Rectal smooth muscle tissue (tissue), 1 donor: ENCODE results near the gene ZBTB20.

Source experiments
- H3K27ac ChIP-seq: one replicate; pipeline ENCODE4 v1.7.0; 2013; ENCODE audit warnings: low read depth, low read length, inconsistent platforms
- H3K27me3 ChIP-seq: one replicate; pipeline ENCODE4 v1.7.0; 2013; ENCODE audit warnings: low read length; ENCODE audit not compliant: control insufficient read depth, insufficient read depth
- H3K36me3 ChIP-seq: one replicate; pipeline ENCODE4 v1.7.0; 2013; ENCODE audit warnings: low read length; ENCODE audit not compliant: control insufficient read depth, insufficient read depth
- H3K4me1 ChIP-seq: one replicate; pipeline ENCODE4 v1.7.0; 2013; ENCODE audit warnings: low read length; ENCODE audit not compliant: control insufficient read depth, insufficient read depth
- H3K4me3 ChIP-seq: one replicate; pipeline ENCODE4 v1.7.0; 2013; ENCODE audit warnings: low read length
- H3K9ac ChIP-seq: one replicate; pipeline ENCODE4 v1.7.0; 2013; ENCODE audit warnings: low read length

The ZBTB20 gene

GRCh38 chr3:114469070-114469469, 678.0 kb downstream of the ZBTB20 start:
- Histone ChIP-seq H3K9ac (no peak overlapping the region), H3K27me3 (no peaks in the 10 kb centered on the region), H3K4me1 (no peaks in the 10 kb centered on the region), H3K36me3 (no peaks in the 10 kb centered on the region), H3K27ac (no peak overlapping the region), H3K4me3 (no peak overlapping the region)

- H3K4me1 ChIP-seq: no peaks in the 10 kb centered on the region
- no peaks in the 10 kb centered on the region for H3K27me3 ChIP-seq
- no peak overlapping the region for H3K9ac ChIP-seq
- no peak overlapping the region for H3K4me3 ChIP-seq
- no peaks in the 10 kb centered on the region for H3K36me3 ChIP-seq
- H3K27ac ChIP-seq: no peak overlapping the region
Observed at GRCh38 chr3:114466816-114467215, 680.3 kb downstream of the ZBTB20 start.

- H3K27ac ChIP-seq: no peak overlapping the region
- no peak overlapping the region for H3K9ac ChIP-seq
- no peaks in the 10 kb centered on the region for H3K36me3 ChIP-seq
- H3K27me3 ChIP-seq: no peaks in the 10 kb centered on the region
- no peaks in the 10 kb centered on the region for H3K4me1 ChIP-seq
- no peak overlapping the region for H3K4me3 ChIP-seq
Observed at GRCh38 chr3:114466251-114466650, 680.8 kb downstream of the ZBTB20 start.

GRCh38 chr3:114464548-114464947, 682.5 kb downstream of the ZBTB20 start:
- Histone ChIP-seq H3K27me3 (no peaks in the 10 kb centered on the region), H3K27ac (no peak overlapping the region), H3K36me3 (no peaks in the 10 kb centered on the region), H3K9ac (no peak overlapping the region), H3K4me3 (no peak overlapping the region), H3K4me1 (no peaks in the 10 kb centered on the region)

GRCh38 chr3:114462750-114463149, 684.3 kb downstream of the ZBTB20 start:
- Histone ChIP-seq H3K36me3 (no peaks in the 10 kb centered on the region), H3K27ac (no peak overlapping the region), H3K4me1 (no peaks in the 10 kb centered on the region), H3K27me3 (no peaks in the 10 kb centered on the region), H3K9ac (no peak overlapping the region), H3K4me3 (no peak overlapping the region)

GRCh38 chr3:114460459-114460858, 686.6 kb downstream of the ZBTB20 start:
- Histone ChIP-seq H3K27me3 (no peaks in the 10 kb centered on the region), H3K4me1 (no peaks in the 10 kb centered on the region), H3K9ac (no peak overlapping the region), H3K4me3 (no peak overlapping the region), H3K27ac (no peak overlapping the region), H3K36me3 (no peaks in the 10 kb centered on the region)

- no peak overlapping the region for H3K9ac ChIP-seq
- no peak overlapping the region for H3K27ac ChIP-seq
- no peaks in the 10 kb centered on the region for H3K27me3 ChIP-seq
- H3K36me3 ChIP-seq: no peaks in the 10 kb centered on the region
- no peaks in the 10 kb centered on the region for H3K4me1 ChIP-seq
- no peak overlapping the region for H3K4me3 ChIP-seq
Observed at GRCh38 chr3:114456742-114457141, 690.3 kb downstream of the ZBTB20 start.

- H3K36me3 ChIP-seq: no peaks in the 10 kb centered on the region
- H3K4me3 ChIP-seq: peak overlapping the region; percentile 0
- H3K27me3 ChIP-seq: no peaks in the 10 kb centered on the region
- no peak overlapping the region for H3K9ac ChIP-seq
- no peak overlapping the region for H3K27ac ChIP-seq
- H3K4me1 ChIP-seq: no peaks in the 10 kb centered on the region
Observed at GRCh38 chr3:114455432-114455831, 691.7 kb downstream of the ZBTB20 start.

GRCh38 chr3:114454551-114455251, 692.4 kb downstream of the ZBTB20 start:
- Histone ChIP-seq H3K4me3 (peak overlapping the region; percentile 80), H3K9ac (peak overlapping the region; percentile 21), H3K27me3 (no peaks in the 10 kb centered on the region), H3K27ac (peak overlapping the region; percentile 63), H3K36me3 (no peaks in the 10 kb centered on the region), H3K4me1 (no peaks in the 10 kb centered on the region)

GRCh38 chr3:114453361-114453780, 693.7 kb downstream of the ZBTB20 start:
- peak overlapping the region; percentile 22 for H3K27ac ChIP-seq
- no peaks in the 10 kb centered on the region for H3K36me3 ChIP-seq
- H3K27me3 ChIP-seq: no peaks in the 10 kb centered on the region
- H3K9ac ChIP-seq: no peak overlapping the region
- no peaks in the 10 kb centered on the region for H3K4me1 ChIP-seq
- H3K4me3 ChIP-seq: no peak overlapping the region

- H3K36me3 ChIP-seq: no peaks in the 10 kb centered on the region
- H3K9ac ChIP-seq: no peak overlapping the region
- no peak overlapping the region for H3K4me3 ChIP-seq
- peak overlapping the region; percentile 22 for H3K27ac ChIP-seq
- H3K4me1 ChIP-seq: no peaks in the 10 kb centered on the region
- no peaks in the 10 kb centered on the region for H3K27me3 ChIP-seq
Observed at GRCh38 chr3:114452937-114453336, 694.2 kb downstream of the ZBTB20 start.

- H3K4me3 ChIP-seq: no peak overlapping the region
- H3K36me3 ChIP-seq: no peaks in the 10 kb centered on the region
- no peak overlapping the region for H3K27ac ChIP-seq
- H3K27me3 ChIP-seq: no peaks in the 10 kb centered on the region
- H3K4me1 ChIP-seq: no peaks in the 10 kb centered on the region
- H3K9ac ChIP-seq: no peak overlapping the region
Observed at GRCh38 chr3:114452256-114452655, 694.8 kb downstream of the ZBTB20 start.

GRCh38 chr3:114451561-114452018, 695.5 kb downstream of the ZBTB20 start:
- Histone ChIP-seq H3K4me1 (peaks cover under 1% of the 10 kb centered on the region), H3K36me3 (no peaks in the 10 kb centered on the region), H3K27ac (peak overlapping the region; percentile 72), H3K4me3 (peak overlapping the region; percentile 33), H3K27me3 (no peaks in the 10 kb centered on the region), H3K9ac (no peak overlapping the region)
